WERI-Rb-1 (cell line): ENCODE results near the gene IFNG.

ENCODE experiments used
- DNase-seq: peaks from one replicate; pipeline ENCODE4 v3.0.0-alpha.2; 2020
- H3K27ac ChIP-seq: fragments of 250-450 bp; sonication (Bioruptor Pico); 2 replicates; pipeline ENCODE4 v1.5.1; 2020; ENCODE audit warnings: mild to moderate bottlenecking, moderate library complexity
- H3K27me3 ChIP-seq: fragments of 250-450 bp; sonication (Bioruptor Pico); 2 replicates; pipeline ENCODE4 v1.5.1; 2021; ENCODE audit warnings: mild to moderate bottlenecking, low read depth, moderate library complexity; ENCODE audit not compliant: insufficient read depth, severe bottlenecking
- H3K36me3 ChIP-seq: fragments of 250-450 bp; sonication (Bioruptor Pico); 2 replicates; pipeline ENCODE4 v1.5.1; 2020; ENCODE audit warnings: mild to moderate bottlenecking, moderate library complexity
- H3K4me3 ChIP-seq: 2 replicates; pipeline ENCODE4 v1.5.1; 2011; ENCODE audit warnings: low read depth, mild to moderate bottlenecking, control low read depth, low read length
- H3K9me3 ChIP-seq: fragments of 250-450 bp; sonication (Bioruptor Pico); 2 replicates; pipeline ENCODE4 v1.5.1; 2021; ENCODE audit warnings: mild to moderate bottlenecking, moderate library complexity; ENCODE audit not compliant: severe bottlenecking
- TF ChIP-seq, protein P1 (sequence below): IDR thresholded peaks from 2 replicates; pipeline ENCODE4 v1.5.1; 2011; ENCODE audit warnings: low read depth, mild to moderate bottlenecking, control low read depth, inconsistent platforms, low read length

The IFNG gene

DNA sequence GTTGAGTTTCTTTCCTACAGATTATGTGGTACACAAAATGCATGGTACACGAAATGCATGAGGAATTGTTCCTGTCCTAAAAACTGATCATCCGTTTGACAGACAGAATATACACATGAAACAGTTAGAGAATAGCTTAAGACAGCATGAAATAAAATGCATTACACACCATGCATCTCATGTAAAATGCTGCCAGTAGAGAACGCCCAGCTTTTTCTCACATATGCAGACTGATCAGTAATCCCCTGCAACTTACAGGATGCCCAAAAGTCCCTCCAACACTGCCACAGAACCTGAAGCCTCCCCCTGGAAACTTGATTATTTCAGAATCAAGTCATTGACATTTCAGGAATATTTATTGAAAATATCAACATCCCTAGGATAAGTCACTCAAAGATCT lies 24.0 kb downstream of the IFNG start:
- no peak for DNase-seq
- no peak overlapping the region for H3K27ac ChIP-seq
- TF ChIP-seq, protein P1, sequence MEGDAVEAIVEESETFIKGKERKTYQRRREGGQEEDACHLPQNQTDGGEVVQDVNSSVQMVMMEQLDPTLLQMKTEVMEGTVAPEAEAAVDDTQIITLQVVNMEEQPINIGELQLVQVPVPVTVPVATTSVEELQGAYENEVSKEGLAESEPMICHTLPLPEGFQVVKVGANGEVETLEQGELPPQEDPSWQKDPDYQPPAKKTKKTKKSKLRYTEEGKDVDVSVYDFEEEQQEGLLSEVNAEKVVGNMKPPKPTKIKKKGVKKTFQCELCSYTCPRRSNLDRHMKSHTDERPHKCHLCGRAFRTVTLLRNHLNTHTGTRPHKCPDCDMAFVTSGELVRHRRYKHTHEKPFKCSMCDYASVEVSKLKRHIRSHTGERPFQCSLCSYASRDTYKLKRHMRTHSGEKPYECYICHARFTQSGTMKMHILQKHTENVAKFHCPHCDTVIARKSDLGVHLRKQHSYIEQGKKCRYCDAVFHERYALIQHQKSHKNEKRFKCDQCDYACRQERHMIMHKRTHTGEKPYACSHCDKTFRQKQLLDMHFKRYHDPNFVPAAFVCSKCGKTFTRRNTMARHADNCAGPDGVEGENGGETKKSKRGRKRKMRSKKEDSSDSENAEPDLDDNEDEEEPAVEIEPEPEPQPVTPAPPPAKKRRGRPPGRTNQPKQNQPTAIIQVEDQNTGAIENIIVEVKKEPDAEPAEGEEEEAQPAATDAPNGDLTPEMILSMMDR: no peak
- no peak overlapping the region for H3K4me3 ChIP-seq
- no peaks in the 10 kb centered on the region for H3K36me3 ChIP-seq
- no peaks in the 10 kb centered on the region for H3K27me3 ChIP-seq
- peaks cover 8% of the 10 kb centered on the region for H3K9me3 ChIP-seq

DNA sequence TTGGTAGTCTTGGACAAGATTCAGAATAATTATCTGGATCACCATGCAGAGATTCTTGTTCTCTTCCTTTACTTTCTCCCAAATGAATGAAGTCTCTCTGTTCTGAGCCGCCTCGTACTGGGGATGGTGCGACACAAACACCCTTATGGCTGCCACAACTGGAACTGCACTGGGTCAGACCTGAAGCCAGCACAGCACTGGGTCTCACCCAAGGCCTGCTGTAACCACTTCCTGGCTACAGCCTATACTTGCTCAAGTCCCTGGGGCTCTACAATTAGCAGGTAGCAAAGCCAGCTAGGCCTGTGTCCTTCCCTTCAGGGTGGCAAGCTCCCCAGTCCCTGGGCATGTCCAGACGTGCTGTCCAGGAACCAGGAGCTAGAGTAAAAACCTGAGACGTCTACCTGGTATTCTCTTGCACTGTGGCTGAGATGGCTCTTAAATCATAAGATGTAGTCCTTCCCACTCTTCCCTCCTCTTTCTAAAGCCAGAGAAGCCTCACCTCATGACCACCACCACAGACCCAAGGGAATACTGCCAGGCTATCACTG lies 27.6 kb downstream of the IFNG start:
- peaks cover 8% of the 10 kb centered on the region for H3K9me3 ChIP-seq
- H3K4me3 ChIP-seq: no peak overlapping the region
- H3K27ac ChIP-seq: no peak overlapping the region
- TF ChIP-seq, protein P1: no peak
- no peaks in the 10 kb centered on the region for H3K27me3 ChIP-seq
- no peaks in the 10 kb centered on the region for H3K36me3 ChIP-seq
- no peak for DNase-seq

DNA sequence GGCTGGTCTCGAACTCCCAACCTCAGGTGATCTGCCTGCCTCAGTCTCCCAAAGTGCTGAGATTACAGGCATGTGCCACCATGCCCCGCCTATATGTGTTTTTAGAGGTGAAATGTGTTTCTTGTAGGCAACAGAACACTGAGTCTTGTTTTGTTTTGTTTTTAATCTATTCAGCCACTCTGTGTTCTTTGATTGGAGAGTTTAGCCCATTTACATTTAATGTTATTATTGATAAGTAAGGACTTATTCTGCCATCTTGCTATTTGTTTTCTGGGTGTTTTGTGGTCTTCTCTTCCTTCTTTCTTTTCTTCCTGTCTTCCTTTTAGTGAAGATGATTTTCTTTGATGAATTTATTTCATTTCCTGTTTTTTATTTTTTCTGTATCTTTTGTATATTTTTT lies 29.6 kb downstream of the IFNG start:
- H3K4me3 ChIP-seq: no peak overlapping the region
- DNase-seq: no peak
- TF ChIP-seq, protein P1: no peak
- no peak overlapping the region for H3K27ac ChIP-seq
- no peaks in the 10 kb centered on the region for H3K27me3 ChIP-seq
- H3K9me3 ChIP-seq: peaks cover 8% of the 10 kb centered on the region
- H3K36me3 ChIP-seq: no peaks in the 10 kb centered on the region

DNA sequence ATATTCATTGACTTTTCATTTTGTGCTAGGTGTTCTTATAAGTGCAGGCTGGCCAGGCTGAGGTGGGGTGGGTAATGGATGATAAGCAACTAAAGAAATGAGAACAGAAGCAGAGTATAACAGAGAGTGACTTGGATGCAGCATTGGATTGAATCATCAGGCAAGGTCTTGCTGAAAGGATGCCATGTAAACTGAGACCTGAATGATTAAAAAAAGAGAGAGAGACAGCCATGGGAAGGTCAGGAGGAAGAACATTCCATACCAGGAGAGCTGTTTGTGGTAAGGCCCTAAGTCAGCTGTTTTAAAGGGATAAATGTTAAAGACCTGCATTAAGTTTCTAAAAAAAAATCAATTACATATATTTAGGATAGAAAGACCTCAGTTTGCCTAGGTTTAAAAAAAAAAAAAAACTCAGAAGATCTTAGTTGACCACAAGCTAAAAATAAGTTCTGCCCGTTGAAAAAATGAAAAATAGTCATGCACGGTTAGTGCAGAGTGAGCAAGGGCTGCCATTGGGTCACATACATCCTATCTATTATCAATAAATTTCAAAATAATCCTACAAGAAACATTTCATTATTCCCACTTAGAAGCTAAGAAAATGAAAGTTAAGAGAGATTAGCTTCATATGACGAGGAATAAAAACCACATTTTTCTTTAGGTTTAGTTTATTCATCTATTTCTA lies 37.2 kb downstream of the IFNG start:
- TF ChIP-seq, protein P1: no peak
- no peak for DNase-seq
- H3K36me3 ChIP-seq: no peaks in the 10 kb centered on the region
- no peak overlapping the region for H3K4me3 ChIP-seq
- no peak overlapping the region for H3K27ac ChIP-seq
- no peaks in the 10 kb centered on the region for H3K27me3 ChIP-seq
- H3K9me3 ChIP-seq: no peaks in the 10 kb centered on the region

DNA sequence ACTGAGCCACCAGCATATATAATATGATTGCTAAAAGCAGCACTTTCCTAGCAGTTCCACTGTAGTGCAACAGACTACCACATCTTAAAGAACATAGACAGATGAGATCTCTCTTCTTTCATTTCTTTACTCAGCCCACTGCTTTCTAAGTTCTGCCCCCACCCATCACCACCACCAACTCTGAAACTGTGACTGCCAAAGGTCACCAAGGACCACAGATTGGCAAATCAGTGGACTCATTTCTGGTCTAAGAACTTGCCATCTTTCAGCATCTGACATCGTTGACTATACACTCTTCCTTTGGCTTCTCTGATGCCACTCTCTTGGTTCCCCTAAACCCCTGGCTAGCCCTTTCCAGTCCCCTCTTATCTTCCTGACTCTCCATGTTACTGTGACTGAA lies 38.4 kb downstream of the IFNG start:
- Histone ChIP-seq H3K27me3 (no peaks in the 10 kb centered on the region), H3K4me3 (no peak overlapping the region), H3K27ac (no peak overlapping the region), H3K9me3 (no peaks in the 10 kb centered on the region), H3K36me3 (no peaks in the 10 kb centered on the region)
- TF ChIP-seq, protein P1: no peak
- DNase-seq: no peak
